ENCODE results near the gene FBXW4.

The FBXW4 gene

GRCh38 chr10:101564490-101564991 is 130.4 kb downstream of the FBXW4 start:
- DNase-seq, result no peak

GRCh38 chr10:101563497-101564040 is 131.4 kb downstream of the FBXW4 start:
- DNase-seq, result no peak

GRCh38 chr10:101563007-101563406 is 132.0 kb downstream of the FBXW4 start:
- DNase-seq, result no peak

GRCh38 chr10:101562231-101562630 is 132.7 kb downstream of the FBXW4 start:
- DNase-seq, result no peak

- DNase-seq, result no peak
These were observed 133.7 kb downstream of the FBXW4 start for GRCh38 chr10:101561068-101561915.
